Endothelial cell of umbilical vein (primary cell): ENCODE measurements around the gene ERRFI1. TPM values are rescaled to one million over a fixed set of nuclear protein-coding genes. Genes with fewer than 3 reads are reported as not detected.

ENCODE experiments used
- BruUV-seq: library from RNA; stranded (reverse); fragments of 400-500 nt; replicated peaks from 2 replicates; lab custom pipeline; 2021; lab: Mats Ljungman, UMichigan
- CTCF ChIA-PET: fragments of 300-600, 350-600 bp; sonication (Branson Sonifier 250); formaldehyde crosslinking; loops from one replicate; lab custom pipeline; 2021; ENCODE audit warnings: antibody characterized with exemption, inconsistent platforms; lab: Charles Lee
- POLR2A ChIA-PET: fragments of 300-600, 350-600 bp; sonication (Branson Sonifier 250); formaldehyde crosslinking; loops from one replicate; lab custom pipeline; 2021; ENCODE audit warnings: antibody characterized with exemption, inconsistent platforms; lab: Charles Lee
- DNase-seq: peaks from one replicate; pipeline ENCODE4 v3.0.0-alpha.2; 2011; ENCODE audit warnings: low read depth, low spot score
- FAIRE-seq: peaks from 2 replicates; lab custom pipeline; 2011; peaks lifted over from hg19 to GRCh38; lab: Jason Lieb, UNC
- H2AFZ ChIP-seq: 2 replicates; pipeline ENCODE4 v1.6.0; 2012; ENCODE audit warnings: low read depth, low read length, control low read depth, inconsistent platforms
- H3K27ac ChIP-seq: 2 replicates; pipeline ENCODE4 v1.5.1; 2011; ENCODE audit warnings: low read depth, mild to moderate bottlenecking, control low read depth, low read length, moderate library complexity; ENCODE audit not compliant: insufficient read depth
- H3K27me3 ChIP-seq, 2 experiments: 2 replicates each; pipeline versions ENCODE4 v1.6.0 to v1.6.1; 2011; ENCODE audit warnings: low read length in 2 of 2, mixed read lengths in 1 of 2; ENCODE audit not compliant: control insufficient read depth in 2 of 2, insufficient read depth in 2 of 2
- H3K36me3 ChIP-seq, 2 experiments: 2 replicates in 1 of 2; 3 replicates in 1 of 2; pipeline ENCODE4 v1.5.1; 2011; ENCODE audit warnings: low read length in 2 of 2, mild to moderate bottlenecking in 1 of 2, moderate library complexity in 1 of 2; ENCODE audit not compliant: control insufficient read depth in 2 of 2, insufficient read depth in 2 of 2; ENCODE audit errors: extremely low read depth in 1 of 2
- H3K4me1 ChIP-seq: 3 replicates; pipeline ENCODE4 v1.5.1; 2011; ENCODE audit warnings: mild to moderate bottlenecking, low read length; ENCODE audit not compliant: control insufficient read depth, insufficient read depth; ENCODE audit errors: extremely low read depth
- H3K4me2 ChIP-seq: 2 replicates; pipeline ENCODE4 v1.6.1; 2011; ENCODE audit warnings: low read length, control low read depth, mixed read lengths; ENCODE audit not compliant: insufficient read depth
- H3K4me3 ChIP-seq, 3 experiments: fragments of 200-600 bp in 1 of 3; sonication (generic), shearing (Covaris generic) in 1 of 3; replicated peaks in 1 of 3; 2 replicates each; pipeline ENCODE4 v1.5.1; 2011 to 2016; ENCODE audit warnings: control low read depth in 3 of 3, low read length in 3 of 3, mild to moderate bottlenecking in 2 of 3, inconsistent platforms in 1 of 3, low read depth in 1 of 3, moderate library complexity in 1 of 3; ENCODE audit not compliant: insufficient read depth in 1 of 3
- H3K79me2 ChIP-seq: 2 replicates; pipeline ENCODE4 v1.6.0; 2012; ENCODE audit warnings: low read length, inconsistent platforms; ENCODE audit not compliant: control insufficient read depth, insufficient read depth
- H3K9ac ChIP-seq: replicated peaks from 2 replicates; pipeline ENCODE3; 2011; ENCODE audit warnings: low read length, control low read depth; ENCODE audit not compliant: insufficient read depth; ENCODE audit errors: extremely low read depth
- H3K9me1 ChIP-seq: replicated peaks from 3 replicates; pipeline ENCODE4 v1.6.0; 2011; ENCODE audit warnings: mild to moderate bottlenecking, low read length; ENCODE audit not compliant: control insufficient read depth, insufficient read depth; ENCODE audit errors: extremely low read depth
- H3K9me3 ChIP-seq: replicated peaks from 2 replicates; pipeline ENCODE4 v1.5.1; 2012; ENCODE audit warnings: low read length, inconsistent platforms; ENCODE audit not compliant: control insufficient read depth, insufficient read depth
- H4K20me1 ChIP-seq: replicated peaks from 2 replicates; pipeline ENCODE3; 2011; ENCODE audit warnings: mild to moderate bottlenecking, low read length; ENCODE audit not compliant: control insufficient read depth, insufficient read depth; ENCODE audit errors: extremely low read depth
- CTCF ChIP-seq, 2 donors: IDR thresholded peaks; 1 replicate in 1 of 2; 2 replicates in 1 of 2; pipeline ENCODE4 v1.5.1; 2011; ENCODE audit warnings: low read length in 2 of 2, mild to moderate bottlenecking in 2 of 2, moderate library complexity in 2 of 2, control low read depth in 1 of 2, inconsistent platforms in 1 of 2, low read depth in 1 of 2; ENCODE audit not compliant: insufficient read depth in 1 of 2; ENCODE audit errors: extremely low read depth in 1 of 2
- EZH2 ChIP-seq: IDR thresholded peaks from 2 replicates; pipeline ENCODE4 v1.6.1; 2012; ENCODE audit warnings: borderline replicate concordance, low read depth, mild to moderate bottlenecking, moderate library complexity, low read length, inconsistent platforms; ENCODE audit not compliant: severe bottlenecking
- FOS ChIP-seq: IDR thresholded peaks from 2 replicates; pipeline ENCODE4 v1.6.1; 2011; ENCODE audit warnings: mild to moderate bottlenecking, low read length, moderate library complexity, borderline replicate concordance; ENCODE audit not compliant: insufficient read depth
- GATA2 ChIP-seq: IDR thresholded peaks from 2 replicates; pipeline ENCODE4 v1.7.0; 2011; ENCODE audit warnings: low read depth, mild to moderate bottlenecking, moderate library complexity, mixed read lengths, low read length; ENCODE audit not compliant: insufficient read length, insufficient read depth
- JUN ChIP-seq: IDR thresholded peaks from 2 replicates; pipeline ENCODE4 v1.6.1; 2011; ENCODE audit warnings: borderline replicate concordance, low read depth; ENCODE audit not compliant: insufficient read length, insufficient read depth
- MAX ChIP-seq: IDR thresholded peaks from 2 replicates; pipeline ENCODE4 v1.6.1; 2011; ENCODE audit not compliant: insufficient read depth, insufficient read length
- MYC ChIP-seq: IDR thresholded peaks from one replicate; pipeline ENCODE4 v1.6.1; 2011; ENCODE audit warnings: mild to moderate bottlenecking, low read depth, low read length
- POLR2A ChIP-seq: IDR thresholded peaks from 2 replicates; pipeline ENCODE4 v1.6.1; 2012; ENCODE audit warnings: low read depth, mild to moderate bottlenecking, control low read depth, low read length
- POLR2AphosphoS5 ChIP-seq: IDR thresholded peaks from 2 replicates; pipeline ENCODE4 v1.6.1; 2012; ENCODE audit warnings: low read depth, mild to moderate bottlenecking, control low read depth, low read length, moderate library complexity; ENCODE audit not compliant: insufficient read depth
- dilution Hi-C: fragments of 300-500 bp; cut with MboI; formaldehyde crosslinking; loops from one replicate; pipeline ENCODE4 v1.15.0; 2019; ENCODE audit warnings: low sequenced_read_pairs; ENCODE audit not compliant: extremely low pct_ligation_motif_present
- intact Hi-C: fragments of 100-400 bp; cut with micrococcal nuclease; formaldehyde crosslinking; loops from one replicate; pipeline ENCODE4 v1.10.0; 2022
- polyA plus RNA-seq, 4 experiments: library from polyadenylated mRNA; depleted of rRNA in 3 of 4; stranded (reverse) in 3 of 4; unstranded in 1 of 4; fragments of >200 nt; gene quantifications; 2 replicates each; pipeline versions ENCODE4 v1.2.1 to v1.2.3, GENCODE V29; 2011 to 2012; ENCODE audit warnings: missing spikeins in 1 of 4
- total RNA-seq: library from RNA; stranded (reverse); gene quantifications from 2 replicates; pipeline ENCODE4 v1.2.3, GENCODE V29; 2021

The ERRFI1 gene
- total and polyA plus RNA-seq, 2 donors (not counting 3 experiments of a cell fraction or from before 2014, with no cell fraction given), result 28.1 to 32.0 TPM

- intact Hi-C loops (loop anchor here (2.0 kb wide), 2 partner anchors 32 to 40 kb away; no protein-coding TSS in a partner anchor), dilution Hi-C loops (loop anchor here (10.0 kb wide), 1 partner anchor 300 kb away; the partner anchor contains the start of gene SLC45A1)
- BruUV-seq, result no TSS peak
- Histone ChIP-seq H3K4me2 (no peak overlapping the region), H3K27ac (peak overlapping the region; percentile 39), H3K79me2 (peaks cover 67% of the 10 kb centered on the region), H2AFZ (no peak overlapping the region), H3K9ac (no peak overlapping the region), H3K27me3 (no peaks in the 10 kb centered on the region), H3K9me1 (no peaks in the 10 kb centered on the region), H3K36me3 (peaks cover 20 to 21% of the 10 kb centered on the region in 2 experiments), H3K4me1 (peaks cover 45% of the 10 kb centered on the region), H3K4me3 (no peak overlapping the region), H4K20me1 (peaks cover 2% of the 10 kb centered on the region), H3K9me3 (no peaks in the 10 kb centered on the region)
- ChIA-PET POLR2A (interaction anchor here (0.6 to 1.4 kb wide), 5 partner anchors 10 to 340 kb away, joined by 3 to 8 read pairs (median 4); no protein-coding TSS in a partner anchor), CTCF (interaction anchor here (0.9 to 10.4 kb wide), 50 partner anchors 8 to 398 kb away, joined by 3 to 396 read pairs (median 5); no protein-coding TSS in a partner anchor)
- DNase-seq (no peak), FAIRE-seq (no peak)
- TF ChIP-seq POLR2AphosphoS5, result no peak
- TF ChIP-seq EZH2, result no peak
- no peak for TF ChIP-seq FOS
- no peak for TF ChIP-seq POLR2A
- TF ChIP-seq MAX, result no peak
- no peak for TF ChIP-seq JUN
- no peak for TF ChIP-seq MYC
- TF ChIP-seq GATA2, result no peak
- no peak for TF ChIP-seq CTCF (IDR thresholded peaks at IDR 0.05; ENCODE audit: extremely low read depth in 1 of 2, insufficient read depth in 1 of 2, low read depth in 1 of 2, low read length in 2 of 2)
These were observed 11.6 kb downstream of the ERRFI1 start for GRCh38 chr1:8014381-8014988.
